ENCODE measurements around the gene GALNT18. TPM values are rescaled to one million over a fixed set of nuclear protein-coding genes. Genes with fewer than 3 reads are reported as not detected.
A peak's percentile ranks its signal among the peaks of the same experiment; 100 is the strongest.

The GALNT18 gene
- total RNA-seq, 1 donor from 2014 or later: 2.1 TPM

- Mint-ChIP-seq H3K9me3 (ENCODE audit: low read depth) (no peaks in the 10 kb centered on the region), H3K27me3 (peaks cover 27% of the 10 kb centered on the region), H3K4me3 (ENCODE audit: low read depth) (no peak overlapping the region), H3K27ac (peak overlapping the region; percentile 53), H3K4me1 (ENCODE audit: low read depth) (peaks cover 2% of the 10 kb centered on the region), H3K36me3 (ENCODE audit: insufficient read depth) (no peaks in the 10 kb centered on the region)
- DNase-seq (ENCODE audit: low spot score, unreplicated experiment): no peak
- TF ChIP-seq CTCF (IDR thresholded peaks at IDR 0.05; ENCODE audit: unreplicated experiment): no peak
Measured at GRCh38 chr11:11611381-11611780, 10.4 kb downstream of the GALNT18 start.

DNA sequence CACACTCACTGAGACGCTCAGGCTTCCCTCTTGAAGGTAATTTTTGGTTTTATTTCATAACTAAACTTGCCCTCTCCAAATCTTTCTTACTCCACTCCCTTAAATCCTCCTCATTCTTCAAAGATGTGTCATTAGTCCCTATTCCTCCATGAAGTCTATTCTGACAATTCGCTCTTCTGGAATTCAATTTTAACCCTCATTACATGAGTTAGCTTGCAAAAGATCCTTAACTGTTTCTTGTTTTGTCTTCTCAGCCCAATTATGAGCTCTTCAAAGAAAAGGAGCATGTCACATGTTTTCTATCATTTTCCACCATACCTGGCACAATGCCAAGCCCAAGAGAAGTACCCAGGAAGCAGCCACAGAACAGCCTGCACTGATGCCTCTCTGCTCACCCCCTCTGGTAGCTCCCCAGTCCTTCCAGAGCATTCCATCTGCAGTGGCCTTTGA is 13.0 kb downstream of the GALNT18 start:
- no peak for DNase-seq (ENCODE audit: low spot score, unreplicated experiment)
- TF ChIP-seq CTCF (IDR thresholded peaks at IDR 0.05; ENCODE audit: unreplicated experiment): no peak
- no peaks in the 10 kb centered on the region for H3K36me3 Mint-ChIP-seq (ENCODE audit: insufficient read depth)
- H3K4me3 Mint-ChIP-seq (ENCODE audit: low read depth): no peak overlapping the region
- peaks cover 5% of the 10 kb centered on the region for H3K4me1 Mint-ChIP-seq (ENCODE audit: low read depth)
- H3K27ac Mint-ChIP-seq: no peak overlapping the region
- H3K27me3 Mint-ChIP-seq: peaks cover 33% of the 10 kb centered on the region
- no peaks in the 10 kb centered on the region for H3K9me3 Mint-ChIP-seq (ENCODE audit: low read depth)

GRCh38 chr11:11607772-11608171 is 14.0 kb downstream of the GALNT18 start:
- H3K27ac Mint-ChIP-seq: no peak overlapping the region
- H3K9me3 Mint-ChIP-seq (ENCODE audit: low read depth): no peaks in the 10 kb centered on the region
- no peak overlapping the region for H3K4me3 Mint-ChIP-seq (ENCODE audit: low read depth)
- DNase-seq (ENCODE audit: low spot score, unreplicated experiment): no peak
- TF ChIP-seq CTCF (IDR thresholded peaks at IDR 0.05; ENCODE audit: unreplicated experiment): no peak
- peaks cover 33% of the 10 kb centered on the region for H3K27me3 Mint-ChIP-seq
- H3K36me3 Mint-ChIP-seq (ENCODE audit: insufficient read depth): no peaks in the 10 kb centered on the region
- H3K4me1 Mint-ChIP-seq (ENCODE audit: low read depth): peaks cover 5% of the 10 kb centered on the region

- no peaks in the 10 kb centered on the region for H3K36me3 Mint-ChIP-seq (ENCODE audit: insufficient read depth)
- peaks cover 29% of the 10 kb centered on the region for H3K27me3 Mint-ChIP-seq
- TF ChIP-seq CTCF (IDR thresholded peaks at IDR 0.05; ENCODE audit: unreplicated experiment): no peak
- H3K4me1 Mint-ChIP-seq (ENCODE audit: low read depth): peaks cover 5% of the 10 kb centered on the region
- no peak for DNase-seq (ENCODE audit: low spot score, unreplicated experiment)
- H3K4me3 Mint-ChIP-seq (ENCODE audit: low read depth): no peak overlapping the region
- H3K27ac Mint-ChIP-seq: no peak overlapping the region
- no peaks in the 10 kb centered on the region for H3K9me3 Mint-ChIP-seq (ENCODE audit: low read depth)
Measured at GRCh38 chr11:11605821-11606450, 15.9 kb downstream of the GALNT18 start.

- peaks cover 6% of the 10 kb centered on the region for H3K9me3 Mint-ChIP-seq (ENCODE audit: low read depth)
- peaks cover 22% of the 10 kb centered on the region for H3K27me3 Mint-ChIP-seq
- TF ChIP-seq CTCF (IDR thresholded peaks at IDR 0.05; ENCODE audit: unreplicated experiment): no peak
- no peak overlapping the region for H3K4me3 Mint-ChIP-seq (ENCODE audit: low read depth)
- peaks cover 5% of the 10 kb centered on the region for H3K4me1 Mint-ChIP-seq (ENCODE audit: low read depth)
- no peak for DNase-seq (ENCODE audit: low spot score, unreplicated experiment)
- H3K27ac Mint-ChIP-seq: no peak overlapping the region
- no peaks in the 10 kb centered on the region for H3K36me3 Mint-ChIP-seq (ENCODE audit: insufficient read depth)
Measured at GRCh38 chr11:11605181-11605580, 16.6 kb downstream of the GALNT18 start.

Measured in progenitor cell of endocrine pancreas (in vitro differentiated cells).